B cell (primary cell): Measurements from ENCODE around the gene ARL6. TPM values are rescaled to one million over a fixed set of nuclear protein-coding genes. Genes with fewer than 3 reads are reported as not detected.

Experiments
- ATAC-seq: fragments of 200-7000 bp; cut with Tn5 transposase; one replicate; pipeline ENCODE4 v1.10.0; 2021; ENCODE audit warnings: low read depth, mild to moderate bottlenecking, moderate number of reproducible peaks, moderate library complexity
- CTCF ChIA-PET: fragments of 350-600 bp; sonication (Branson Sonifier 250); formaldehyde crosslinking; loops from one replicate; lab custom pipeline; 2021; ENCODE audit warnings: antibody characterized with exemption, inconsistent platforms; lab: Charles Lee
- POLR2A ChIA-PET: fragments of 350-600 bp; sonication (Branson Sonifier 250); formaldehyde crosslinking; loops from one replicate; lab custom pipeline; 2021; ENCODE audit warnings: antibody characterized with exemption; lab: Charles Lee
- DNase-seq: peaks from one replicate; pipeline ENCODE4 v3.0.0; 2013
- H2AFZ ChIP-seq: 2 replicates; pipeline ENCODE4 v1.6.1; 2012; ENCODE audit warnings: mild to moderate bottlenecking, low read depth, low read length; ENCODE audit not compliant: insufficient read depth, poor library complexity, severe bottlenecking
- H3K27ac ChIP-seq, 2 donors: 1 replicate in 1 of 2; 2 replicates in 1 of 2; pipeline ENCODE4 v1.5.1; 2012 to 2013; ENCODE audit warnings: low read length in 2 of 2, mild to moderate bottlenecking in 2 of 2, moderate library complexity in 1 of 2
- H3K27me3 ChIP-seq, 4 experiments: fragments of 200-600 bp in 1 of 4; sonication (generic) in 1 of 4; replicated peaks in 1 of 4; 1 replicate in 2 of 4; 2 replicates in 2 of 4; pipeline versions ENCODE4 v1.6.1 to v1.7.0; 2013 to 2016; ENCODE audit warnings: low read length in 3 of 4, mild to moderate bottlenecking in 2 of 4, mixed read lengths in 1 of 4, moderate library complexity in 1 of 4; ENCODE audit not compliant: insufficient read depth in 4 of 4, control insufficient read depth in 3 of 4; ENCODE audit errors: control extremely low read depth in 1 of 4
- H3K36me3 ChIP-seq, 2 experiments: replicated peaks in 1 of 2; 1 replicate in 1 of 2; 2 replicates in 1 of 2; pipeline versions ENCODE4 v1.6.1 to v1.7.1; 2013; ENCODE audit warnings: low read length in 1 of 2; ENCODE audit not compliant: insufficient read depth in 2 of 2, control insufficient read depth in 1 of 2; ENCODE audit errors: control extremely low read depth in 1 of 2, extremely low read depth in 1 of 2
- H3K4me1 ChIP-seq, 2 donors: fragments of 200-600 bp in 1 of 2; sonication (generic) in 1 of 2; 1 replicate in 1 of 2; 2 replicates in 1 of 2; pipeline versions ENCODE4 v1.5.1 to v1.6.1; 2013 to 2017; ENCODE audit warnings: low read length in 2 of 2; ENCODE audit not compliant: control insufficient read depth in 2 of 2, insufficient read depth in 2 of 2
- H3K4me2 ChIP-seq: replicated peaks from 2 replicates; pipeline ENCODE3; 2012; ENCODE audit warnings: mild to moderate bottlenecking, low read depth, low read length; ENCODE audit not compliant: poor library complexity, severe bottlenecking
- H3K4me3 ChIP-seq, 5 experiments: fragments of 200-600 bp in 1 of 5; sonication (generic) in 1 of 5; 1 replicate in 3 of 5; 2 replicates in 2 of 5; pipeline versions ENCODE4 v1.5.1 to v1.7.0; 2011 to 2016; ENCODE audit warnings: low read length in 4 of 5, mild to moderate bottlenecking in 4 of 5, low read depth in 2 of 5, control low read depth in 1 of 5, moderate library complexity in 1 of 5; ENCODE audit not compliant: insufficient read depth in 1 of 5; ENCODE audit errors: control extremely low read depth in 1 of 5, extremely low read depth in 1 of 5
- H3K79me2 ChIP-seq: fragments of 200-600 bp; sonication (generic); one replicate; pipeline ENCODE4 v1.6.0; 2016; ENCODE audit warnings: low read length; ENCODE audit not compliant: control insufficient read depth, insufficient read depth
- H3K9ac ChIP-seq: fragments of 200-600 bp; sonication (generic); 2 replicates; pipeline ENCODE4 v1.6.1; 2017; ENCODE audit warnings: mild to moderate bottlenecking, low read length, moderate library complexity
- H3K9me3 ChIP-seq, 3 donors: one replicate each; pipeline versions ENCODE4 v1.6.1 to v1.7.1; 2013; ENCODE audit warnings: low read length in 2 of 3; ENCODE audit not compliant: control insufficient read depth in 2 of 3, insufficient read depth in 1 of 3; ENCODE audit errors: control extremely low read depth in 1 of 3
- H4K20me1 ChIP-seq: 2 replicates; pipeline ENCODE4 v1.6.0; 2012; ENCODE audit warnings: mild to moderate bottlenecking, low read length; ENCODE audit not compliant: insufficient read depth, control insufficient read depth, poor library complexity, severe bottlenecking
- H3K27ac Mint-ChIP-seq: one replicate; pipeline ENCODE4 v1.8.0; 2021; ENCODE audit warnings: mixed read lengths
- H3K27me3 Mint-ChIP-seq: one replicate; pipeline ENCODE4 v1.8.0; 2021; ENCODE audit warnings: mixed read lengths
- H3K4me1 Mint-ChIP-seq: one replicate; pipeline ENCODE4 v1.8.0; 2021; ENCODE audit warnings: mixed read lengths
- H3K4me3 Mint-ChIP-seq: one replicate; pipeline ENCODE4 v1.8.0; 2021; ENCODE audit warnings: mixed read lengths
- H3K9me3 Mint-ChIP-seq: one replicate; pipeline ENCODE4 v1.8.0; 2022; ENCODE audit warnings: mixed read lengths; ENCODE audit not compliant: insufficient read depth
- CTCF ChIP-seq: fragments of 200-600 bp; IDR thresholded peaks from one replicate; pipeline ENCODE4 v1.8.0; 2022; ENCODE audit warnings: antibody characterized with exemption, mild to moderate bottlenecking
- EZH2 ChIP-seq: IDR thresholded peaks from 2 replicates; pipeline ENCODE4 v1.6.1; 2012; ENCODE audit warnings: borderline replicate concordance, low read depth, mild to moderate bottlenecking, moderate library complexity, low read length; ENCODE audit not compliant: insufficient read depth, poor library complexity, severe bottlenecking
- WGBS: methylation state at CpG from one replicate; pipeline ENCODE4 v1.1.5; 2013; ENCODE audit warnings: missing lambda C conversion rate; ENCODE audit not compliant: insufficient coverage; 5-methylcytosine and 5-hydroxymethylcytosine counted together
- intact Hi-C: fragments of 100-400 bp; cut with micrococcal nuclease; formaldehyde crosslinking; loops from one replicate; pipeline ENCODE4 v1.10.0; 2022
- polyA plus RNA-seq: library from polyadenylated mRNA; depleted of rRNA; stranded (reverse); fragments of >200 nt; gene quantifications from 2 replicates; pipeline ENCODE4 v1.2.3, GENCODE V29; 2012
- total RNA-seq, 2 donors: library from RNA; stranded (reverse); fragments of 120-200 nt in 1 of 2; gene quantifications; 1 replicate in 1 of 2; 2 replicates in 1 of 2; pipeline versions ENCODE4 v1.2.3 to v1.2.4, GENCODE V29; 2013 to 2022

Gene ARL6
- total and polyA plus RNA-seq, 2 donors (not counting 1 experiment from before 2014, with no cell fraction given), result 1.6 to 5.6 TPM

- H3K79me2 ChIP-seq, result no peaks in the 10 kb centered on the region
- H3K9ac ChIP-seq, result no peak overlapping the region
- no peaks in the 10 kb centered on the region for H4K20me1 ChIP-seq
- no peak overlapping the region for H3K4me3 ChIP-seq
- no peaks in the 10 kb centered on the region for H3K4me1 ChIP-seq
- ATAC-seq (no peak), DNase-seq (no peak)
- intact Hi-C loops, result no loop called here
- Mint-ChIP-seq H3K27ac (no peak overlapping the region), H3K9me3 (no peaks in the 10 kb centered on the region), H3K4me3 (no peak overlapping the region), H3K4me1 (no peaks in the 10 kb centered on the region), H3K27me3 (peaks cover 3% of the 10 kb centered on the region)
- H2AFZ ChIP-seq, result no peak overlapping the region
- no peaks in the 10 kb centered on the region for H3K27me3 ChIP-seq
- CTCF ChIA-PET, result interaction anchor here (1.2 kb wide), 1 partner anchor 19 kb away, joined by 6 read pairs; the partner anchor contains the start of gene CRYBG3
- WGBS, result 100% methylated on average over 1 of the region's 2 CpGs
- H3K36me3 ChIP-seq, result no peaks in the 10 kb centered on the region
- no peak overlapping the region for H3K4me2 ChIP-seq
- TF ChIP-seq EZH2, result no peak
- POLR2A ChIA-PET, result no interaction called here
- H3K9me3 ChIP-seq, result no peaks in the 10 kb centered on the region
- H3K27ac ChIP-seq, result no peak overlapping the region
Observed at GRCh38 chr3:97839944-97840343, 75.4 kb downstream of the ARL6 start.

- ATAC-seq (no peak), DNase-seq (no peak)
- H3K4me1 ChIP-seq, result no peaks in the 10 kb centered on the region
- no peaks in the 10 kb centered on the region for H3K36me3 ChIP-seq
- H3K9me3 ChIP-seq, result no peaks in the 10 kb centered on the region
- no peak overlapping the region for H3K4me2 ChIP-seq
- H3K4me3 ChIP-seq, result no peak overlapping the region
- H3K27me3 Mint-ChIP-seq, result peaks cover 3% of the 10 kb centered on the region
- TF ChIP-seq CTCF (no peak), EZH2 (no peak)
- no peak overlapping the region for H3K9ac ChIP-seq
- CTCF ChIA-PET, result no interaction called here
- H3K4me3 Mint-ChIP-seq, result no peak overlapping the region
- no peaks in the 10 kb centered on the region for H3K79me2 ChIP-seq
- no peaks in the 10 kb centered on the region for H3K9me3 Mint-ChIP-seq
- H3K27ac ChIP-seq, result no peak overlapping the region
- H3K4me1 Mint-ChIP-seq, result no peaks in the 10 kb centered on the region
- H4K20me1 ChIP-seq, result no peaks in the 10 kb centered on the region
- intact Hi-C loops, result no loop called here
- POLR2A ChIA-PET, result no interaction called here
- H3K27me3 ChIP-seq, result peaks cover 0 to 3% (median 0%) of the 10 kb centered on the region in 4 experiments
- no peak overlapping the region for H2AFZ ChIP-seq
- WGBS, result 84% methylated on average over 4 of the region's 8 CpGs
- no peak overlapping the region for H3K27ac Mint-ChIP-seq
Observed at GRCh38 chr3:97841304-97841703, 76.7 kb downstream of the ARL6 start.
